Gastrocnemius medialis (tissue), 4 donors: ENCODE results near the gene PPT2. TPM values are rescaled to one million over a fixed set of nuclear protein-coding genes. Genes with fewer than 3 reads are reported as not detected.

Experiments
- ATAC-seq, 2 donors: fragments of 150-250 bp; one replicate each; pipeline ENCODE4 v1.9.1; 2016
- DNase-seq, 2 donors: peaks; one replicate each; pipeline ENCODE4 v3.0.0-alpha.2; 2019
- H3K27ac ChIP-seq, 4 donors: fragments of 200-600 bp; sonication (generic); 1 replicate in 1 of 4; 2 replicates in 3 of 4; pipeline ENCODE4 v1.5.1; 2016 to 2018; ENCODE audit warnings: mild to moderate bottlenecking in 2 of 4, moderate library complexity in 1 of 4
- H3K27me3 ChIP-seq, 3 donors: fragments of 200-600 bp; sonication (generic) in 2 of 3; 1 replicate in 1 of 3; 2 replicates in 2 of 3; pipeline versions ENCODE4 v1.5.1 to v1.6.0; 2016 to 2019; ENCODE audit warnings: mild to moderate bottlenecking in 1 of 3, moderate library complexity in 1 of 3
- H3K36me3 ChIP-seq, 2 donors: fragments of 200-600 bp; sonication (generic) in 1 of 2; one replicate each; pipeline ENCODE4 v1.5.1; 2017 to 2018
- H3K4me1 ChIP-seq, 2 donors: fragments of 200-600 bp; sonication (generic) in 1 of 2; one replicate each; pipeline ENCODE4 v1.5.1; 2016 to 2017; ENCODE audit warnings: mild to moderate bottlenecking in 2 of 2
- H3K4me3 ChIP-seq, 4 donors: fragments of 200-600 bp; sonication (generic) in 3 of 4; 1 replicate in 1 of 4; 2 replicates in 3 of 4; pipeline ENCODE4 v1.5.1; 2016 to 2019; ENCODE audit warnings: mild to moderate bottlenecking in 2 of 4
- H3K9me3 ChIP-seq, 3 donors: fragments of 200-600 bp; sonication (generic) in 2 of 3; 1 replicate in 1 of 3; 2 replicates in 2 of 3; pipeline ENCODE4 v1.5.1; 2016 to 2019
- POLR2A ChIP-seq, 2 donors: fragments of 450-650 bp; IDR thresholded peaks; one replicate each; pipeline ENCODE4 v1.6.1; 2017; ENCODE audit warnings: antibody characterized with exemption in 2 of 2, mild to moderate bottlenecking in 2 of 2, moderate library complexity in 2 of 2
- in situ Hi-C, 4 donors: fragments of 200-750 bp; cut with MboI; loops; one replicate each; pipeline versions ENCODE4 v1.15.0 to v1.8.0; 2017; ENCODE audit warnings: low sequenced_read_pairs in 4 of 4
- intact Hi-C: fragments of 100-400 bp; cut with DNase I; formaldehyde crosslinking; loops from one replicate; pipeline ENCODE4 v1.15.1; 2023; ENCODE audit warnings: low total_unique reads
- total RNA-seq, 4 donors: library from RNA; depleted of rRNA; stranded (reverse); fragments of >200 nt; gene quantifications; one replicate each; pipeline versions ENCODE4 v1.1.0 to v1.2.3, GENCODE V29; 2016
- TF ChIP-seq, protein P1 (sequence below), 5 experiments: fragments of 450-650 bp in 3 of 5; fragments of 200-600 bp in 2 of 5; sonication (generic) in 2 of 5; IDR thresholded peaks in 4 of 5; conservative IDR thresholded peaks in 1 of 5; 1 replicate in 4 of 5; 2 replicates in 1 of 5; pipeline ENCODE4 v1.5.1; 2016 to 2019; ENCODE audit warnings: antibody characterized with exemption in 5 of 5, mild to moderate bottlenecking in 3 of 5, moderate library complexity in 3 of 5

Gene PPT2
- total RNA-seq, 4 donors from 2014 or later, result 16.2 to 72.7 (median 21.4) TPM

DNA sequence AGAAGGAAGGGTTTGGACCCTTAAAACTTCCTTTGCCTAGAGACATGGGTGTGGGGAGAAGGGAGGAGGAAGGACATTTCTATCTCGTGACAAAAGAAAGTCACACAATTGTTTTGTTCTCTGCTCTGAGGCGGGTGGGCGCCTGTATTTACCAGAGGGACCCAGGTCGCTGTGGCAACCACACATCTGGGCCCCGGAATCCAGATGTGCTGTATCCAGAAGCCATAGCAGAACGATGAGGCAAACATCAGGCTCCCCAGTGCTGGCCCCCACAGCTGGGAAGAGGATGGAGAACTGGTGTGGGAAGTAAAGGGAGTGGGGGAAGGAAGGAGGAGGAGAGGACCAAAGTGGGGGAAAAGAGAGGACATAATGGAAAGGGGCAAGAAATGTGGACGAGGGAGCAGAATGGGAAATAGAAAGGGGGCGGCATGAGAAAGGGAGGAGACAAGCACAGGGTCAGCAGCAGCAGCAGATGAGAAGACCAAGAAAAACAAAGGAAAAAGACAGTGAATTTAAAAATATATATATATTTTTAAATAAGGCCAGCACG, 41.4 kb upstream of the PPT2 start:
- TF ChIP-seq POLR2A (IDR thresholded peaks at IDR 0.05), result no peak
- TF ChIP-seq, protein P1, sequence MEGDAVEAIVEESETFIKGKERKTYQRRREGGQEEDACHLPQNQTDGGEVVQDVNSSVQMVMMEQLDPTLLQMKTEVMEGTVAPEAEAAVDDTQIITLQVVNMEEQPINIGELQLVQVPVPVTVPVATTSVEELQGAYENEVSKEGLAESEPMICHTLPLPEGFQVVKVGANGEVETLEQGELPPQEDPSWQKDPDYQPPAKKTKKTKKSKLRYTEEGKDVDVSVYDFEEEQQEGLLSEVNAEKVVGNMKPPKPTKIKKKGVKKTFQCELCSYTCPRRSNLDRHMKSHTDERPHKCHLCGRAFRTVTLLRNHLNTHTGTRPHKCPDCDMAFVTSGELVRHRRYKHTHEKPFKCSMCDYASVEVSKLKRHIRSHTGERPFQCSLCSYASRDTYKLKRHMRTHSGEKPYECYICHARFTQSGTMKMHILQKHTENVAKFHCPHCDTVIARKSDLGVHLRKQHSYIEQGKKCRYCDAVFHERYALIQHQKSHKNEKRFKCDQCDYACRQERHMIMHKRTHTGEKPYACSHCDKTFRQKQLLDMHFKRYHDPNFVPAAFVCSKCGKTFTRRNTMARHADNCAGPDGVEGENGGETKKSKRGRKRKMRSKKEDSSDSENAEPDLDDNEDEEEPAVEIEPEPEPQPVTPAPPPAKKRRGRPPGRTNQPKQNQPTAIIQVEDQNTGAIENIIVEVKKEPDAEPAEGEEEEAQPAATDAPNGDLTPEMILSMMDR (IDR thresholded peaks at IDR 0.05 in 4 of 5, conservative IDR thresholded peaks at IDR 0.05 in 1 of 5), result no peak
- H3K27me3 ChIP-seq, result peaks cover 4 to 20% (median 7%) of the 10 kb centered on the region in 3 donors
- H3K4me3 ChIP-seq, result no peak overlapping the region
- H3K9me3 ChIP-seq, result no peaks in the 10 kb centered on the region
- H3K36me3 ChIP-seq, result peaks cover 0 to 28% of the 10 kb centered on the region in 2 donors
- peak overlapping the region; percentile 24 to 77 (median 71) for H3K27ac ChIP-seq
- in situ Hi-C loops (no loop called here), intact Hi-C loops (loop anchor here (2.0 to 10.0 kb wide), 2 partner anchors 26 to 68 kb away; no protein-coding TSS in a partner anchor)
- ATAC-seq (no peak), DNase-seq (peak in 1 of 2 donors; percentile 64)
- H3K4me1 ChIP-seq, result peaks cover 21 to 32% of the 10 kb centered on the region in 2 donors

DNA sequence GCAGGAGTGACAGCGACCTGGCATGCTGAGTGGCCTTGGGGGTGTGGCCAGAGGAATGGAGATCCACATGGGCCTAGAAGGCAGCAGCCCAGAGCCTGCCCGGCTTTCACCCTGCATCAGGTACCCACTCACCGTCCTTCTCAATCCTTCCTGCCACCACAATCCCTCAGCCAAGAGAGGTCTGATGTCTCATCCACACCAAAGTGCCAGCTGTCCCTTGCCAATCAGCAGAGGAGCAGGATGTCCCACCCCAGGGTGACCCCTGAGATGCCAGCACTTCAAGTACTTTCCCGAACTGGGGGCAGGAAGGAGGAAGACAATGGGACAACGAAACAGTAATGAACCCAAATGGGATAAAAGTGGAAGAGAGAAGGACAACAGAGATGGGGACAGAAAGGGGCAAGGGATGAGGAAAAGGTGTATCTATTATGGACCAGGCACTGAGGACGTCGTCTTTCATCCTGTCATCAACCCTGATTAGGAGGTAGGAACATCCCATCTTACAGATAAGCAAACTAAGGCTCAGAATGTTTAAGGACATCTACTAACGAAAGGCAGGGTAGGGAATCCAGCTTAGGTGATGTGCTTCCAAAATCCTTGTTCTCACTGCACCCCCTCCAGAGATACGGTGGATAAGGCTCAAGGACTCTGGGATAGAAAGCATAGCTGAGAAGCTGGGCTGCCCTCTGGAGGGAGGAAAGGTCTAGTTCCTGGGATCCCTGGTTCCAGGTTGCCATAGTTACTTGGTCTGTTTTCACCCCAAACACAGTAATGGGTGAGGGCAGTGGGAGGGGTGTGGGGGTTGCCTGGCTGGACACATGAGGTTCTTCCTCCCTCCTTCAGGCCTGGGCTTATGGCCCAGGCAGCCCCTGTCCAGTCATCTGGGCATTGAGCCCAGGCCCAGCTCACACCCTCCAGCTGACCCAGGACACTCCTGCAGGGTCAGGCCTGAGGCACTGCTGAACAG, 40.3 kb upstream of the PPT2 start:
- intact Hi-C loops (loop anchor here (2.0 to 10.0 kb wide), 2 partner anchors 27 to 69 kb away; no protein-coding TSS in a partner anchor), in situ Hi-C loops (no loop called here)
- Histone ChIP-seq H3K4me3 (no peak overlapping the region), H3K4me1 (peaks cover 16 to 28% of the 10 kb centered on the region in 2 donors), H3K36me3 (peaks cover 0 to 40% of the 10 kb centered on the region in 2 donors), H3K27ac (peak overlapping the region; percentile 33 to 77 (median 64)), H3K9me3 (no peaks in the 10 kb centered on the region), H3K27me3 (peaks cover 4 to 20% (median 4%) of the 10 kb centered on the region in 3 donors)
- ATAC-seq, result peak; percentile 56 to 64
- peak; percentile 66 to 79 for DNase-seq
- TF ChIP-seq, protein P1 (IDR thresholded peaks at IDR 0.05 in 4 of 5, conservative IDR thresholded peaks at IDR 0.05 in 1 of 5), result no peak
- TF ChIP-seq POLR2A (IDR thresholded peaks at IDR 0.05), result no peak

DNA sequence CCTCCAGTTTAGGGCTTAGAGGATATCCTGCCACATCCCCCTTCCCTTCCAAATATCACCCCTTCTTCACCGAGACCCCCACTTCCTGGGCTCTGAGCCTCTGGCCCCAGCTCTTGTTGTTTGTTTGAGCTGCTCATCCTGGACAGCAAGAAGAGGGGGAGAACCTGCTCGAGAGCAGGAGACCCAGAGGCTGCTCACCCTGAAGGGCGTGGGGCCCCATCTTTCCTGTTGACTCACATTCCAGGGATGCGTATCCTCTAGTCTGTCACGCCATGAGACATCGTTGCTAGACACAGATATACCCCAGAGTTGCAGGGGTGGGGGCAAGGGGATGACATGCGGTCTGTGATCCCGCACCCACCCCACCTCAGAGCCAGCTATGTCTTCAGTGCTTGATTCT, 39.1 kb upstream of the PPT2 start:
- Histone ChIP-seq H3K27ac (peak overlapping the region in 1 of 4 donors; percentile 77), H3K36me3 (peaks cover 0 to 50% of the 10 kb centered on the region in 2 donors), H3K27me3 (peaks cover 0 to 11% (median 0%) of the 10 kb centered on the region in 3 donors), H3K4me1 (peaks cover 20 to 28% of the 10 kb centered on the region in 2 donors), H3K9me3 (no peaks in the 10 kb centered on the region), H3K4me3 (no peak overlapping the region)
- ATAC-seq, result no peak
- DNase-seq, result no peak
- TF ChIP-seq POLR2A (IDR thresholded peaks at IDR 0.05), result no peak
- TF ChIP-seq, protein P1 (IDR thresholded peaks at IDR 0.05 in 4 of 5, conservative IDR thresholded peaks at IDR 0.05 in 1 of 5), result no peak
- in situ Hi-C loops, result no loop called here
- intact Hi-C loops, result loop anchor here (10.0 kb wide), 1 partner anchor 70 kb away; no protein-coding TSS in a partner anchor

DNA sequence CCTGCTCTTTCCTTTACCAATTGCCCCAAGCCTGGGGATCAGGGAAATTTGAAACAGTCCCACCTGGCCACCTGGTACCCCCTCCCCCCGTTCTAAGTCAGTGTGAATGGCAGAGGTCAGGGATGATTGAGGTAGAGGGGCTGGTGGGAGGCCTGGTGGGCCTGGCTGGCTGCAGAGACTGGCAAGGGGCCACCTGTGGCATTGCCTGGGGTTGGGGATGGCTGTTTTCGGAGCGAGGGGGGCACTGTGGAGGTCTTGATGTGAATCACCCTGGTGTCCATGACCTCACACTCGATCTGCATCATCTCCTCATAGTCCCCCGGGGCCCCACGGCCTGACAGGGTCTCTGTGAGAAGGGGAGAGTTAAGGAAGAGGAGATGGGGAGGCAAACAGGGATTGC, 38.3 kb upstream of the PPT2 start:
- peaks cover 0 to 58% of the 10 kb centered on the region in 2 donors for H3K36me3 ChIP-seq
- peaks cover 0 to 3% (median 0%) of the 10 kb centered on the region in 3 donors for H3K27me3 ChIP-seq
- H3K4me3 ChIP-seq, result no peak overlapping the region
- H3K4me1 ChIP-seq, result peaks cover 17 to 28% of the 10 kb centered on the region in 2 donors
- H3K9me3 ChIP-seq, result no peaks in the 10 kb centered on the region
- ATAC-seq, result no peak
- DNase-seq, result no peak
- H3K27ac ChIP-seq, result no peak overlapping the region
- in situ Hi-C loops (no loop called here), intact Hi-C loops (loop anchor here (10.0 kb wide), 1 partner anchor 71 kb away; no protein-coding TSS in a partner anchor)
- TF ChIP-seq, protein P1 (IDR thresholded peaks at IDR 0.05 in 4 of 5, conservative IDR thresholded peaks at IDR 0.05 in 1 of 5), result no peak
- no peak for TF ChIP-seq POLR2A (IDR thresholded peaks at IDR 0.05)
